Measurements from ENCODE around the gene SLC10A7. TPM values are rescaled to one million over a fixed set of nuclear protein-coding genes. Genes with fewer than 3 reads are reported as not detected.

The SLC10A7 gene
- total and polyA plus RNA-seq, 2 of the 8 experiments (the other 6 are each of a cell fraction or from before 2014, with no cell fraction given), result 2.5 to 2.9 TPM

DNA sequence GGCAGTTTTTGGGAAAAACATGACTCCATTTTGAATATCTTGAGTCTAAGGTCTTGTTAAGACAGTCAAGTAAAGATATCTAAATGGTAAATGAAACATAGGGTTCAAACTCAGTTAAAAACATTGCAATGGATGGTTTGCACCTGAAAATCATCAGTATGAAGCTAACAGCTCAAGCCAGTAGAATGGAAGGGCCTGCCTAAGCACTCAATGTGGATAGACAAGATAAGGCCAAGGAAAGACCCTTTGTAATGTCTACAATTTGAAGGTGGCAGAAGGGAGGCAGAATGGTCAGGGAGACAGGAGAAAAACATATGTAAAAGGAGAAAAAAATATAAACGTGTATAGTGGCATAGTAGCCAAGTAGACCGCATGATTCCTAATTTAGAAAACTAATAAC is 229.2 kb downstream of the SLC10A7 start:
- H3K4me3 ChIP-seq (ENCODE audit: extremely low read depth in 1 of 4, insufficient read depth in 2 of 4, low read depth in 3 of 4, low read length in 4 of 4), result no peak overlapping the region
- H3K27me3 ChIP-seq (replicated peaks in 1 of 4; ENCODE audit: control insufficient read depth in 3 of 4, extremely low read depth in 1 of 4, insufficient read depth in 3 of 4, low read length in 3 of 4), result no peaks in the 10 kb centered on the region
- FAIRE-seq (no peak), DNase-seq (ENCODE audit: low read depth in 1 of 2, low spot score in 2 of 2) (no peak)
- H4K91ac ChIP-seq (replicated peaks; ENCODE audit: insufficient read length, low read length), result no peak overlapping the region
- H4K8ac ChIP-seq (ENCODE audit: extremely low read depth, insufficient read depth, low read length), result no peak overlapping the region
- no peak overlapping the region for H3K9ac ChIP-seq (replicated peaks in 1 of 4; ENCODE audit: extremely low read depth in 1 of 4, low read depth in 3 of 4, low read length in 3 of 4)
- H2BK12ac ChIP-seq (ENCODE audit: low read depth, low read length), result no peak overlapping the region
- no peak overlapping the region for H2BK15ac ChIP-seq (ENCODE audit: low read length)
- no peak overlapping the region for H2BK5ac ChIP-seq (ENCODE audit: low read depth, low read length)
- H2BK120ac ChIP-seq (replicated peaks; ENCODE audit: low read depth, low read length), result no peak overlapping the region
- no peak overlapping the region for H3K4me2 ChIP-seq (ENCODE audit: insufficient read depth in 1 of 2, low read depth in 2 of 2, low read length in 2 of 2)
- H4K5ac ChIP-seq (ENCODE audit: insufficient read length, low read depth, low read length), result no peak overlapping the region
- no peak overlapping the region for H3K23ac ChIP-seq (ENCODE audit: insufficient read length)
- H3K36me3 ChIP-seq (ENCODE audit: control insufficient read depth in 2 of 4, insufficient read depth in 4 of 4, low read length in 3 of 4), result no peaks in the 10 kb centered on the region
- H3K4ac ChIP-seq (replicated peaks; ENCODE audit: insufficient read length, low read depth, low read length), result no peak overlapping the region
- H3K23me2 ChIP-seq (ENCODE audit: low read depth, low read length), result no peaks in the 10 kb centered on the region
- H3K9me3 ChIP-seq (ENCODE audit: insufficient read depth in 2 of 2, low read depth in 1 of 2, low read length in 1 of 2), result no peaks in the 10 kb centered on the region
- no peak overlapping the region for H2BK20ac ChIP-seq (ENCODE audit: low read length)
- no peaks in the 10 kb centered on the region for H3K79me2 ChIP-seq (ENCODE audit: control insufficient read depth in 1 of 2, insufficient read depth in 2 of 2, low read length in 2 of 2)
- WGBS, 2 experiments (ENCODE audit: extremely low coverage in 1 of 2, insufficient coverage in 1 of 2, insufficient read length in 1 of 2, insufficient replicate concordance in 2 of 2, low coverage in 1 of 2, low lambda C conversion rate in 2 of 2, missing lambda C conversion rate in 1 of 2), result 100% methylated on average over 2 of the region's 2 CpGs; no CpG with 5 or more reads in 1 of the 2 experiments
- CTCF ChIA-PET (ENCODE audit: partially characterized antibody), result interaction anchor here (0.6 to 1.7 kb wide), 3 partner anchors 17 to 19 kb away, joined by 3 to 6 read pairs (median 3); no protein-coding TSS in a partner anchor
- TF ChIP-seq SP2 (IDR thresholded peaks at IDR 0.05; ENCODE audit: low read length) (no peak), POLR2A (IDR thresholded peaks at IDR 0.05; ENCODE audit: control extremely low read depth in 1 of 2, low read depth in 2 of 2, low read length in 2 of 2) (no peak), KDM4A (IDR thresholded peaks at IDR 0.05; ENCODE audit: low read depth, low read length, severe bottlenecking) (no peak), POU5F1 (IDR thresholded peaks at IDR 0.05; ENCODE audit: low read depth, low read length) (no peak), SAP30 (IDR thresholded peaks at IDR 0.05; ENCODE audit: insufficient read depth, insufficient replicate concordance, low read length) (no peak), GTF2F1 (IDR thresholded peaks at IDR 0.05; ENCODE audit: borderline replicate concordance, low read depth, low read length) (no peak)
- H4K20me1 ChIP-seq (replicated peaks in 1 of 2; ENCODE audit: control insufficient read depth in 1 of 2, insufficient read depth in 2 of 2, low read length in 2 of 2), result no peaks in the 10 kb centered on the region
- no peaks in the 10 kb centered on the region for H3K4me1 ChIP-seq (replicated peaks in 1 of 4; ENCODE audit: control insufficient read depth in 3 of 4, insufficient read depth in 4 of 4, low read length in 3 of 4)
- no peak overlapping the region for H3K14ac ChIP-seq (ENCODE audit: insufficient read length)
- no peak overlapping the region for H3K56ac ChIP-seq (replicated peaks; ENCODE audit: insufficient read length, low read depth, low read length)
- no peak overlapping the region for H3K27ac ChIP-seq (ENCODE audit: low read depth, low read length)
- H3K18ac ChIP-seq (ENCODE audit: extremely low read depth, low read length), result no peak overlapping the region
- POLR2A ChIA-PET (ENCODE audit: partially characterized antibody), result no interaction called here
- no peaks in the 10 kb centered on the region for H3K79me1 ChIP-seq (ENCODE audit: low read depth, low read length)
- H2AFZ ChIP-seq (ENCODE audit: low read length), result no peak overlapping the region
- no peak overlapping the region for H2AK5ac ChIP-seq (ENCODE audit: low read depth, low read length)
